GM15510 (cell line): ENCODE results near the gene SFT2D2.
A peak's percentile ranks its signal among the peaks of the same experiment; 100 is the strongest.

Experiments used
- POLR2A ChIP-seq: IDR thresholded peaks from 3 replicates; pipeline ENCODE4 v1.6.1; 2011; ENCODE audit warnings: borderline replicate concordance; ENCODE audit not compliant: insufficient read length; ENCODE audit errors: extremely low read depth

SFT2D2 gene

DNA sequence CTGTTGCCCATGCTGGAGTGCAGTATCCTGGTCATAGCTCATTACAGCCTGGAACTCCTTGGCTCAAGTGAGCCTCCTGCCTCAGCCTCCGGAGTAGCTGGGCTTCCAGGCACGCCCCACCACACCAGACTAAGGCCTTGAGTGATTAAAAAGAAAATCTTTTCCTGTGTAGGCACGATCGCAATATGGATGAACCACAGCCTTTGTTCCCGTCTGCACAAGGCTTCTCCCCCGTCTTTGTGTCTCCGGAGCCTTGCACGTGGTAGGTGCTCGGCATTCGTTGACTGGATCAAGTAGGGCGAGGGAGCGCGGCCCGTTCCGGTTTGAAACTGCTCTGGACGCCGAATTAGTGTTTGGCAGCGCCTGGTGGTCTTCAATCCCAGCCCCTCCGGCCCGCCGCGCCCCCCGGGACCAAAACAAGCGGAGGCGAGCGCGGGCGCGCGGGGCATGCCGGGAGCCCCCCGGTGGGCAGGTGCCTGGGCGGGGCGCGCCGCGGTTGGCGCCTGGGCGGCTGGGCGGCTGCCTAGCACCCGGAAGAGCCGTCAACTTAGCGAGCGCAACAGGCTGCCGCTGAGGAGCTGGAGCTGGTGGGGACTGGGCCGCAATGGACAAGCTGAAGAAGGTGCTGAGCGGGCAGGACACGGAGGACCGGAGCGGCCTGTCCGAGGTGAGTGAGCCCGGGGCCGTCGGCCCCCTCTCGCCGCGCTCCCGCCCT is at the start of gene SFT2D2:
Gene SFT2D2 (plus strand): TSS at position 529 of the 715 bp plus-strand sequence. CDS start 76 bp downstream, at position 605.
- TF ChIP-seq POLR2A = peak; percentile 85

DNA sequence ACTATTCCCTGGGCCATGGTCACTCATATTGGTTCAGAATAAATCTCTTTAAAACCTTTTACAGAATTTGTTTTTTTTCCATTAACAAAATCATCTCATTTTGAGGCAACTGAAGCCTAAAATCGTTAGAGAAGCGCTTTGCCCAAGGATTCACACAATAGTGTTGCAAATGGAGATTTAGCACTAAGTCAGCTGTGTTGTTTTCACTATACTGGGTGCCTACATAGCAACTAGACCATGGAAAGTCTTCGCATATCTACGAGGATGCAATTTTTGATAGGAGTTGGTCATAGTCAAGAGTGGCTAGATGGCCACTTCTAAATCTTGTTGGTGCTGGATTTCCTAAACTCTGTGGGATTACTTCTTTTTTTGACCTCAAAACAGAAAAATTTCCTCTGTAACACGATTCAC is 47.6 kb upstream of the SFT2D2 start:
- no peak for TF ChIP-seq POLR2A

GRCh38 chr1:168178638-168179437 is 47.0 kb upstream of the SFT2D2 start, which contains the start of gene TIPRL:
TSS of gene TIPRL (plus strand) at chr1:168178962. CDS start at chr1:168179078, 116 bp downstream.
- peak; percentile 87 for TF ChIP-seq POLR2A

- TF ChIP-seq POLR2A = no peak
Measured at GRCh38 chr1:168179438-168180147, 46.2 kb upstream of the SFT2D2 start.

- TF ChIP-seq POLR2A = no peak
Measured at GRCh38 chr1:168180148-168180524, 45.7 kb upstream of the SFT2D2 start.

DNA sequence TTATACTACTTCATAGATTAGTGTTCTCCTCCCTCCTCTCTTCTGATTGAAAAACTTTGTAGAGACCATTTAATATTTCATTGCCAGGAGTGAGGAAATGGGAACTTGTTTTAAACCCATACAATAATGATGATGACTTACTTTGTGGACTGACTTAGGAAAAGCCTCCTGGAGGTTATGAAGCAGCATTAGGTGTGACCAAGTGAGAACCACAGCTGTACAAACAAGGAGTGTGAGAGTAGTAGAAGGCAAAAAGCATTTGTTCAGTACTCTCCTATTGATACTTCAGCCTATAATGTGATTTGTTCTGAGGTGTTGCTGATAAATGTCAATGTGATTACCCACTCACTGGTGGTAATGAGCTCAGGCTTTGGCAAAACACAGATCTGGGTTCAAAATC is 38.6 kb upstream of the SFT2D2 start:
- no peak for TF ChIP-seq POLR2A

DNA sequence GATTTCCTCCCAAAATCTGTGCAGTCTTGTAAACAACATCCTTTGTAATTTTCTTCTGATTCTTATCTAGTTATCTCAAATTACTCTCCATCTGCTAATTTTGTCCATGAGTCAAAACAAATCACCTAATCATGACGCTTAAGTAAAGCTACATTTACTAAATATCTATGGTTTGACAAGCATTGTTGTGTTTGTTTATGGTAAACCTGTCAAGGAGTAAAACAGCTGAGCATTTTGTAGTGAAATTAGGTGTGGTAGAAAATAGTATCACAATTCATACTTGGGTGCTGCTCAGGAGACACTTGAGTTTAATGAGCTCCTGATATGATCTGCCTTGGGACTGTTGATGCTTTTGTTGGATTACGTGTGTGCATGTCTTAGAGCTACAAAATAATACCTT is 35.4 kb upstream of the SFT2D2 start:
- no peak for TF ChIP-seq POLR2A

GRCh38 chr1:168195199-168196135 is 30.3 kb upstream of the SFT2D2 start:
- no peak for TF ChIP-seq POLR2A

- TF ChIP-seq POLR2A = no peak
Measured at GRCh38 chr1:168199056-168199455, 26.7 kb upstream of the SFT2D2 start.

DNA sequence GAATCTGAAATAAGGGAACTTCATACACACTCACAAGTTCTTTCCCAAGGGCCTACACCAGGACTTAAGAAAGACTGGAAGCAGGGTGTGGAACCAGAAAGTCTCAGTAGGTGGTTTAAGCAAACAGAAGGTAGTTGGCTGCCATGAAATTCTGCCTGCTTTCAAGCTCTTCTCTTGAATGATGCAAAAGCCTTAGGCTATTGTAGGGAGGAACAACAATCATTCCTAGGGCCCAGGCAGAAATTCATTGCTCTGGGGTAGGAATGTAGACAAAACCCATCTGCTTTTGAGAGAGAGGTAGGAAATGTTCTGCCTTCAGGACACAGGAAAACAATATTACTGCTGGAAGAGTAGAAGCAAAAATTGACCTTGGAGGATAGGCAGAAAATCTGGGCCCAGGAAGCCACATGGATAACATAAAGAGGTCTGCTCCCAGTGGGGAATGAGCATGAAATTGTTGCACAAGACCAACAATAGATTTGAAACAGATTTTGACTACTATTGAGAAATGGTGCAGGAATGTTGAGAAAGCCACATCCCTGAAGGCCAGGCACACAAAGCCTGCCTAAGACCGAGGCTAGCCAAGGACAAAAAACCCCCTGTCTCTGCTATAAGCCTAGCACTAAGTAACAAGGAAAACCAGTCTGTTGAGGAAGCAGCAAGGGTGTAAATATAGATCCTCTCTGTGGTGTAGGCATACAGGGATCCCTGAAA is 22.7 kb upstream of the SFT2D2 start:
- TF ChIP-seq POLR2A = no peak

DNA sequence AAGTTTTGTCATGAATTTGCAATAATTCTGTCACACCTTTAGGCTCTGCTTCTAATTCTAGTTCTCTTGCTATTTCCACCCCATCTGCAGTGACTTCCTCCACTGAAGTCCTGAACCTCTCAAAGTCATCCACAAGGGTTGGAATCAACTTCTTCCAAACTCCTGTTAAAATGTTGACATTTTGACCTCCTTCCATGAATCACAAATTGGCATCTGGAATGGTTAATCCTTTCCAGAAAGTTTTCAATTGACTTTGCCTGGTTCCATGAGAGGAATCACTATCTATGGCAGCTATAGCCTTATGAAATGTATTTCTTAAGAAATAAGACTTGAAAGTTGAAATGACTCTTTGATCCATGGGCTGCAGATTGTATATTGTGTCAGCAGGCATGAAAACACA is 19.7 kb upstream of the SFT2D2 start:
- TF ChIP-seq POLR2A = no peak

DNA sequence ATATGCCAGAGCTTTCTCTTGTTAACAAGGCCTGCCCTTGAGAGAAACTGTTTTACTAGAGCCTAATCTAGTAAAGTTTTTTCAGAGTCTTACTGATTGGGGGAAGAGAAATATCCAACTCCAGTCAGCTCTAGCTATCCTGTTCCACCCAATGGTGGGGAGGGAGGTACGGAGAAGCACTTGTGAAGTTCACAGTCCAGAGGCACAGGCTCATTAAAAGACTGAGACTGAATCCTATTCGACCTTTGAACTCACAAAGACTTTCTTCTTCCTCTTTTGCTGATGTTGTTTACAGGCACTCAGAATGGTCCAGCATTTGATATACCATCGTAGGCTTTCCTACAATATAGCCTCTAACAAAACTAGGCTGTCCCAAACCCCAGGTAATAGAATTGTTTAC is 15.5 kb upstream of the SFT2D2 start:
- TF ChIP-seq POLR2A = no peak

- no peak for TF ChIP-seq POLR2A
Measured at GRCh38 chr1:168213349-168213748, 12.5 kb upstream of the SFT2D2 start.
